HT-29 (cell line): ENCODE data around the gene NKAP. TPM values are rescaled to one million over a fixed set of nuclear protein-coding genes. Genes with fewer than 3 reads are reported as not detected.
"Not testable (repeated sequence)": the region's sequence is repeated elsewhere in the genome, so short reads cannot be mapped to it uniquely, and the experiment has no call there.

Source experiments
- DNase-seq: peaks from one replicate; pipeline ENCODE4 v3.0.0-alpha.2; 2015; ENCODE audit warnings: low spot score
- total RNA-seq: library from RNA; depleted of rRNA; stranded (reverse); fragments of >200 nt; shearing (Covaris generic); gene quantifications from 2 replicates; pipeline ENCODE4 v1.2.3, GENCODE V29; 2014

Gene NKAP
- total RNA-seq, 1 experiment from 2014 or later, result 2.9 TPM

- DNase-seq, result no peak
Measured at GRCh38 chrX:119941336-119941735, 2.2 kb downstream of the NKAP start.

- DNase-seq, result no peak
Measured at GRCh38 chrX:119935215-119935874, 8.2 kb downstream of the NKAP start.

DNA sequence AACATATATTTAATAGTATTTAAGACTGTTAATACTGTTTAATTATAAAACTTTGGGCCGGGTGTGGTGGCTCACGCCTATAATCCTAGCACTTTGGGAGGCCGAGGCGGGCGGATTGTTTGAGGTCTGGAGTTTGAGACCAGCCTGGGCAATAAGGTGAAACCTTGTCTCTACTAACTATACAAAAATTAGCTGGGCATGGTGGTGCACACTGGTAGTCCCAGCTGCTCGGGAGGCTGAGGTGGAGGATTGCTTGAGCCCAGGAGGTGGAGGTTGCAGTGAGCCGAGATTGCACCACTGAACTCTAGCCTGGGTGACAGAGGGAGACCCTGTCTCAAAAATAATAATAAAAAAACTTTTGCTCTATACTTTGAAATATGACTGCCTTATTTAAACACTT is 21.2 kb downstream of the NKAP start:
- not testable (repeated sequence) for DNase-seq

- DNase-seq, result no peak
Measured at GRCh38 chrX:119919835-119920585, 23.5 kb downstream of the NKAP start.

DNA sequence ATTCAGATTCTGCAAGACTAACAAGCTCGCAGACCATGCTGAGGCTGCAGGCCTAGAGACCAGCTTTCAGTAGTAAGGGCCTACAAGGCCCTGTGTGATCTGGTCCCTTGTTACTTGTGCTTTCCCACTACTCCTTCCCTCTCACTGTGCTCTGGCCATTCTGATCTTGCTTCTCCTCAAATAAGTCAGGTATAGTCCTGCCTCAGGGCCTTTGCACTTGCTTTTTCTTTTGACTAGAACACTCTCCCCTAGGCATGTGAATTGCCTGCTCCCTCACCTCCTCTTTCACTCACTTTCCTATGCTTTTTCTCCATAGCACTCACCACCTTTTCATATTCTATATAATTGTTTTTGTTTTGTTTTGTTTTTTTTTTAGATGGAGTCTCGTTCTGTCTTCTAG is 25.7 kb downstream of the NKAP start:
- DNase-seq, result no peak

- no peak for DNase-seq
Measured at GRCh38 chrX:119916310-119916709, 27.2 kb downstream of the NKAP start.

DNA sequence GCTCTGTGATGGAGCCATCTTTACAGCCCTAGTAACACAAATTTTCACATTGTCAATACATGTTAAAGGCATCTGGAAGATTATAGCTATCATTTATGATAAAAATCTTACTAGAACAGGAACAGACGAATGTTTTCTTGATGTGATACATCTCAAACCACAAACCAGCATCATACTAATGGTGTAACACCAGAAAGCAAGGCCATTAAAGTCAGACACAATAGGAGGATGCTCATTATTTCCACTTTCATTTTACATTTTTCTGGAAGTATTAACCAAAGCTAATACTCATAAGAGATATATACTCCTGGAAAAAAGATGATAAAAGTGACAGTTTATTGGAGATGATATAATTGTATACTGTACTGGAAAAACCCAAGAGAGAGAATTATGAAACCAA is 42.6 kb downstream of the NKAP start:
- no peak for DNase-seq

GRCh38 chrX:119899125-119899524 is 44.4 kb downstream of the NKAP start:
- no peak for DNase-seq

GRCh38 chrX:119895843-119896326 is 47.7 kb downstream of the NKAP start, which contains the start of gene AKAP14:
Gene AKAP14, plus strand, starts transcription at chrX:119895893. Its CDS starts 7,331 bp downstream, at chrX:119903224.
- no peak for DNase-seq

GRCh38 chrX:119891961-119892692 is 51.4 kb downstream of the NKAP start:
- DNase-seq, result not testable (repeated sequence)

DNA sequence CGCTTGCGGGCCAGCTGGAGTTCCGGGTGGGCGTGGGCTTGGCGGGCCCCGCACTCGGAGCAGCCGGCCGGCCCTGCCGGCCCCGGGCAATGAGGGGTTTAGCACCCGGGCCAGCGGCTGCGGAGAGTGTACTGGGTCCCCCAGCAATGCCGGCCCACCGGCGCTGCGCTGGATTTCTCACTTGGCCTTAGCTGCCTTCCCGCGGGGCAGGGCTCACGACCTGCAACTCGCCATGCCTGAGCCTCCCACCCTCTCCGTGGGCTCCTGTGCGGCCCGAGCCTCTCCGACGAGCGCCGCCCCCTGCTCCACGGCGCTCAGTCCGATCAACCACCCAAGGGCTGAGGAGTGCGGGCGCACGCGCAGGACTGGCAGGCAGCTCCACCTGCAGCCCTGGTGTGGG is 52.9 kb downstream of the NKAP start:
- not testable (repeated sequence) for DNase-seq

DNA sequence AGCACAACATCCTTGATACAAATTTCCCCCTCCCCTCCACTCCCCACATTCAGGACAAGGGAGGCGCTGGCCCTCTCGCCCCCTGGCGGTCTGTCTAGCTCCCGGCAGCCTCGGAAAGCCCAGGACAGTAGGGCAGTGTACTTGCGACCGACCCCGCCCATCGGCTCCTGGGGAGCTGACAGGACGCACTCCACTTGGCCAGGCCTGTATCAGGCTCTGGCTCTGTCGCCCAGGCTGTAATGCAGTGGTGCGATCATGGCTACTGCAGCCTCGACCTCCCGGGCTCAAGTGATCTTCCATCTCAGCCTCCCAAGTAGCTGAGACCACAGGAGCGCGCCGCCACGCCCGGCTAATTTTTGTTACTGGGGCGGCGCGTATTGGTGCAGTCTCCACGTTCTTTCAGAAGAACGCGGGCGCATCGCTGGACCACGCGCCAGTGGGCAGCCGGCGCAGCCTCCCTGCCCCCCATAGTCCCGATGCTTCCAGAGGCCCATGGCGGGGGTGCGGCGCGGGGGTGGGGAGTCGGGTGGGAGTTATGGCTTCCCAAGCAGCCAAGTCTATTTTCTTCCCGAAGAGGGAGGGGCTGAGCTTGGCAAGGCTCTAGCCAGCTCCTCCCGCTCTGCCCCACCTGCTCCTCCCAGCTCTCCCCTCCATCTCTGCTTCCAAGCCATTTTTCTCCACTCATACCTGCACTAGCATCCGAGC is 55.7 kb downstream of the NKAP start:
- peak; percentile 69 for DNase-seq

DNA sequence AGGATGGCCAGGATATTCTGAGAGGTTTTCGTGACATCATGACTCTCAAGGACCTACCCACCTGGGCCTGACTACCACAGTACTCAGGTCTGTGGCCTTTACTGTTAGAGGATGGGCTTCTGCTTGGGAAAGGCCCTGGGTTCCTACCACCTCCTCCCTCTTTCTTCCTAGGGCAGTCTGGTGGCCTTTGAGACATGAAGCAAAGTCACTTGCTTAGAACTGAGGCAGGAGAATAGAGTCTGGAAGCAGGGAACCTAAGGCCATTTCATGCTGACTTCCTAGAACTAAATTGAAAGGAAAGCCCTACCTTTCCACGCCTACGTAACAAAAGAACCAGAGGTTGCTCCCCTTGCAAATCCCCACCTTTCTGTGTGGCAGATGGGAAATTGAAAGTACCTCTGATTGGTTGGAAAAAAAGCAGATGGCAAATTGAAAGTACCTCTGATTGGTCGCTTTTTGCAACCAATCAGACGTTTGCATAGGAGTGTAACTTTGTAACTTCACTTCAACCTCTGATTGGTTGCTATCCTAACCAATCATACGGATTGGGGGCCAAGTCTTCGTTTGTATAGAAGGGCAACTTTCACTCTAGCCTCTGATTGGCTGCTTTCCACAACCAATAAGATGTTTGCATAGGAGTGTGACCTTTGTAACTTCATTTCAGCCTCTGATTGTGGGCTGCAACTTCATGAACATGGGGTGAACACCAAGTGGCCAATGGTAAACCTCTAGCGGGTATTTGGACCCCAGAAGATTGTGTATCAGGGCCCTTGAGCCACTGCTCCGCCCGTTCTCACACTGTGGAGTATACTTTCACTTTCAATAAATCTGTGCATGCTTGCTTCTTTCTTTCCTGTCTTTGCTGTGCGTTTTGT is 57.8 kb downstream of the NKAP start:
- peak; percentile 23 for DNase-seq

DNA sequence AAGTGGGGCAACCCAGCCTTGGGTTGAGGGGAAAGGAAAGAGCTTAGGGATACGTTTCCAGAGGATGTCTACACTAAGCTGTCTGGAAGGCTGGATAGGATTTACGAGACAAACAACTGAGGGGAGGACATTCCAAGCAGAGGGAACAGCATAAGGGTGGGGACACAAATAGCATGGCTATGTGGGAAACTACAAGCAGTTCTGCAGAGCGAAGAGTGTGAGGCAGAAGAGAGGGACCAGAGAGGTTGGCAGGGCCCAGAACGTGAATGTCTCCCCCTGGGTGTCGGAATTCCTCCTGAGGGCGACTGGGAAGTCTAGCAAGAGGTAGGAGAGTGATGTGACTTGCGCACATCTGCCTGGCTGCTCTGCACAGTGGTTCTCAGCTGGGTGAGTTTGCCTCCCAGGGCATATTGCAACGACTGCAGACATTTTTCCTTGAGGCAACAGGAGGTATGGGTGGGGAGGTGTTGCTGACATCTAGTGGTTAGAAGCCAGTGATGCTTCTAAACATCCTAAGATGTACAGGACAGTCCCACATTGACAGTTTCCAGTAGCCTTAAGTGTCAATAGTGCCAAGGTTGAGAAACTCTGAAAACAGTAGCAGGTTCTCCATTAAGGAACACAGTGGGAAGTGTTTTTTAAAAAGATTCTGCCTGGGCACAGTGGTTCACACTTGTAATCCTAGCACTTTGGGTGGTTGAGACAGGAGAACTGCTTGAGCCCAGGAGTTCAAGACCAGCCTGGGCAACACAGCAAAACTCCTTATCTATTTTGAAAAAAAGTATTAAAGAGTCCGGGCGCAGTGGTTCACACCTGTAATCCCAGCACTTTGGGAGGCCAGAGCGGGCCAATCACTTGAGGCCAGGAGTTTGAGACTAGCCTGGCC is 62.8 kb downstream of the NKAP start:
- DNase-seq, result peak; percentile 72

GRCh38 chrX:119880076-119880475 is 63.5 kb downstream of the NKAP start:
- no peak for DNase-seq

GRCh38 chrX:119878740-119879139 is 64.8 kb downstream of the NKAP start:
- DNase-seq, result no peak

GRCh38 chrX:119871599-119872395 is 71.8 kb downstream of the NKAP start, which contains the start of the genes NDUFA1 and RNF113A:
Gene NDUFA1, plus strand, starts transcription at chrX:119871832. Its CDS starts 80 bp downstream, at chrX:119871912.
Gene RNF113A, minus strand, starts transcription at chrX:119871733. Its CDS starts 120 bp downstream, at chrX:119871613.
- peak; percentile 90 for DNase-seq

- DNase-seq, result peak; percentile 31
Measured at GRCh38 chrX:119871245-119871598, 72.3 kb downstream of the NKAP start.
